ENCODE data around the gene PRC1.
"Not testable (repeated sequence)": the region's sequence is repeated elsewhere in the genome, so short reads cannot be mapped to it uniquely, and the experiment has no call there.

PRC1 gene, protein sequence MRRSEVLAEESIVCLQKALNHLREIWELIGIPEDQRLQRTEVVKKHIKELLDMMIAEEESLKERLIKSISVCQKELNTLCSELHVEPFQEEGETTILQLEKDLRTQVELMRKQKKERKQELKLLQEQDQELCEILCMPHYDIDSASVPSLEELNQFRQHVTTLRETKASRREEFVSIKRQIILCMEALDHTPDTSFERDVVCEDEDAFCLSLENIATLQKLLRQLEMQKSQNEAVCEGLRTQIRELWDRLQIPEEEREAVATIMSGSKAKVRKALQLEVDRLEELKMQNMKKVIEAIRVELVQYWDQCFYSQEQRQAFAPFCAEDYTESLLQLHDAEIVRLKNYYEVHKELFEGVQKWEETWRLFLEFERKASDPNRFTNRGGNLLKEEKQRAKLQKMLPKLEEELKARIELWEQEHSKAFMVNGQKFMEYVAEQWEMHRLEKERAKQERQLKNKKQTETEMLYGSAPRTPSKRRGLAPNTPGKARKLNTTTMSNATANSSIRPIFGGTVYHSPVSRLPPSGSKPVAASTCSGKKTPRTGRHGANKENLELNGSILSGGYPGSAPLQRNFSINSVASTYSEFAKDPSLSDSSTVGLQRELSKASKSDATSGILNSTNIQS

DNA sequence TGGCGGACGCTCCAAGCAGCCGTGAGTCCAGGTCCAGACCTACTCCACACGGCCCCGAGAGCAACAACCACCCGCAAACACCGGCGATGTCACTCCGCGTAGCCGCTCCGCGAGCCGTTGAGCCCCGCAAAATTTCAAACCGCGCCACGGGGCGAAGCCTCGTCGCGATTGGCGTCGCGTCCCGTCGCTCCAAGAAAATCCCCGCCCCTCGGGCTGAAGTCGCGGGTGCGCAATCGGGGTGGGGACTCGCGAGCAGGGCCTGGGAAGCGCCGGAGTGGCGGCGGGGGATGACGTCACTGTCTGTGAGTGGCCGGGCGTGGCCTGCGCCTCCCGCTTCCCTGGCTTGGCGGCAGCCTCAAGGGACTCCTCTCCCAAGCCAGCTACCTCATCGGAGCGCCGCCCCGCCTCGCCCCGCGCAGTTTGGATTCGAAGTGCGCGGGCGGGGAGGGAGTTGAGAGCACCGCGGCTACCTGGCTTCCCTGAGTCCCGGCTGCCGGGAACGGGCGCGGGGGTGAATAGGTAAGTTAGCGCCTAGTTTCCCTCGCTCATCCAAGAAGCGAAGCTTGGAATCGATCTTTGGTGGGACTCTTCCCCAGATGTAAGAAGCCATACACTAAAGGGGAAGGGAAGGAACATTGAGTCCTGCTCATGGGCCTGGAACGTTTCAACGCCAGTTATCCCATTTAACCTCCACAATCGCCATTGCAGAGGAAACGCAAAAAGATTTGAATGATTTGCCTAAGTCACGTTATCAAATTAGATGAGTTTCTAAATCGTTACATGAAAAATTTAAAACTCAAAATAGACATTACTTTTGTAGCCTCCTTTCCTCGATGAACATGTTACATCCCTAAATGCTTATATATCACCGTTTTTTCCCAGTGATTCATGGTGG lies at the start of gene PRC1:
PRC1 (minus strand) TSS at position 119 of the 895 bp plus-strand sequence; CDS start at position 1, 118 bp downstream.
- peak; percentile 98 for DNase-seq (ENCODE audit: low read depth)

DNA sequence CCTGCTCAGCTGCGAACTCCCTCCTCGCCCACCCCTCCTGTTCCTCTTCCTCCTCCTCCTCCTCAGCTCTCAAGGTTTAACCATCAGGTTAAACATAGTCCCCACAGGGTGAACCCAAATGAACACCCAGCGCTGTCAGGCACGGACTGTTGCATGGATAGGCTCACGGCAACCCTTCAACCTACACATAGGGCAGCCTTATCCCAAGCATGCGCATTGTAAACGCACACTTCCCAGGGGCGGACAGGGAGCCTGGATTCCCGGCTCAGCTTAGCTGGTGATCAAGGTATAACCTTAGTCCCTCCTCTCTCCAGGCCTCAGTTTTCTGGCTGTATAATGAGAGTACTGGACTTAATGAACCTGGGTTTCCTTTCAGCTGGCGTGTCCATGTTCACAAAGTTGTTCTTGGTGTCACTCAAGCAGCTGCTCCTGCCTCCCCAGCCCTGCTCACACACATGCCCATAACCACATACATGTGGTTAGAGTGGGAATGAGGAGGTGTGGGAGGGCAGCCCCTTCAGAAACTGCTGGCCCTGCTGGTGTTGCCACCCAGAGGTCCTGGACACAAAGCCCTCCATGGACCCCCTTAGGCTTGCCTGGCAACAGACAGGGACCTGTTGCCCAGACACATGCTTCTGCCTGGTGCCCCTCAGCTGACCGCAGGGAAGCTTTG lies 49.0 kb upstream of the PRC1 start:
- no peak for DNase-seq (ENCODE audit: low read depth)

DNA sequence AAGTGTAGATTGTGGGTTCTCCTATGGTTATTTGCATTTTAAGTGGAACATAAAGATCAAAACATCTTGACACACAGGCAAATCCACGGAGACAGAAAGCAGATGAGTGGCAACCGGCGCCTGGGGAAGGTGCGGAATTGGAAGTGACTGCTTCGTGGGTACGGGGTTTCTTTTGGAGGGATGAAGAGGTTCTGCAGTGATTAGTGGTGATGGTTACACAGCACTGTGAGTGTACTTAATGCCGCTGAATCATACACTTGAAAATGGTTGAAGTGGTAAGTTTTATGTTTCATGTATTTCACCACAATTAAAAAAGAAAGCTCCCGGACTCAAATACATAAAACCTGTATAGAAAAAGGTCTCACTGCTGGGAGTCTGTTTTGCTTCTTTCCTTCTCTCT lies 46.5 kb upstream of the PRC1 start:
- DNase-seq (ENCODE audit: low read depth), result no peak

DNA sequence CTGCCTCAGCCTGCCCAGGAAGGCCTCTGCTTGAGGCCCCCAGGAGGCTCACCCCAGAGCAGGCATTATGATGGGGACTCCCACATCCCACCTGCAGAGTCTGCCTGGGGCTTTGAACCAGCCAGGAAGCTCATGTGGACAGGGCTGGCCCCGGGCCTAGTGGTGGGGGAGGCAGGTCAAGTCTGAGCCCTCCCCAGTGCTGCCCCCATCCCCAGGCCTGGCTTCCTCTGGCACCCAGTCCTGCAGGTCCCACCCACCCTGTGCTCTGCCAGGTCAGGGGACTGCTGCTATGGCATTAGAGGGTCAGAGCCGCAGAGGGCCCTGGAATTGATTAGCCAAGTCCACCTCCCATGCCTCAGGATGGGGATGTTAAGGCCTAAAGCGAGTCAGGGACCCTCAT lies 45.7 kb upstream of the PRC1 start:
- DNase-seq (ENCODE audit: low read depth), result no peak

DNA sequence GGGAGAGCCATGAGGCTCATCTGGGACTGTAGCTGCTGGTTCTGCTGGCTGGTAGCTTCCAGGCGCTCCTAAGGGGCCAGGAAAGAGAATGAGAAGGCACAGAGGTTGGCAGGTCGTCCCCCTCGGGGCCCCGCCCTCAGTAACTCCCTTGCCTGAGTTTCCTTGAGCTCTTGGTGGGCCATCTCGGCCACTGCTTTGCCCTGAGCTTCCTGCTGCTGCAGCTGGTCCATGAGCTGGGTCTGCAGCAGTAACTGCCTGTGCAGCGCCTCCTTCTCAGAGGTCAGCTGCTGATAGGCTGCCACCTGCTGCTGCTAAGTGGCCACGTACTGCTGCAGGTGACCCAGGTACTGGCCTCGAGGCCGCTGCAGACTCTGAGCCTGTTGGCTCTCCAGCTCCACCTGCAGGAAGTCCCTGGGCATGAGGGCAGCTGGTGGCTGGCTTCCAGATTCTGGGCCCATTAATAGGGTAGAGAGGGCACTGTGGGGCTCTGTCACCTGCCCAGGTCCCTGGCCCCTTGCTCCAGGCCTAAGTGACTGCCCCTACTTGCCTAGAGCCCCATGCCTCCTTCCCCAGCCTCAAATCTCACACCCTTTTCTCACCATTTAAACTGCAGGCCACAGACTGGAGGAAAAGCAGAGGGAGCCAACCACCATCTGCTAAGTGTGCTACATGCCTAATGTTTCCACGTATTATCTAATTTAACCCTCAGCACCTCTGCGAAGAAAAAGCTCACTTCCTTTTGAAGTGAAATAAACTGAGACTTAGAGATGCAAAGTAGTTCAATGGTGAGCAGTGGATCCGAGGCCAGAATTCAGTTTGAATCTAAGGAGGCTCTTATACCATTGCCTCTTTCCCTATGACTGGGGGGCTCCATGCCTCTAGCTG lies 38.8 kb upstream of the PRC1 start:
- DNase-seq (ENCODE audit: low read depth), result no peak

DNA sequence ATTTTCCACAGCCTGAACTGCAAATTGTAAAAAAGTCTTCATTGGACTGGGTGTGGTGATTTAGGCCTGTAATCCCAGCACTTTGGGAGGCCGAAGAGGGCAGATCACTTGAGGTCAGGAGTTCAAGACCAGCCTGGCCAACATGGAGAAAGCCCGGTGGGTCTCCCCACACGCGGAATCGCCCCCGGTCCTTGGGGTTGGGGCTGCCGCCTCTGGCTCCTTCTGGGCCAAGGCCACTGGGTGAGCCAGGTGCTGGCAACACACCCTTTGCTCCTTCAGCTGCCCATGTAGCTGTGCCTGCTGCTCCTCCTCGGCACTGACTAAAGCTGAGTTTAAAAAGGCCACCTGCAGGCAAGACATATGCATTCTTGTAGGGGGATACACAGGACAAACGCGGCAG lies 37.5 kb upstream of the PRC1 start:
- DNase-seq (ENCODE audit: low read depth), result no peak

DNA sequence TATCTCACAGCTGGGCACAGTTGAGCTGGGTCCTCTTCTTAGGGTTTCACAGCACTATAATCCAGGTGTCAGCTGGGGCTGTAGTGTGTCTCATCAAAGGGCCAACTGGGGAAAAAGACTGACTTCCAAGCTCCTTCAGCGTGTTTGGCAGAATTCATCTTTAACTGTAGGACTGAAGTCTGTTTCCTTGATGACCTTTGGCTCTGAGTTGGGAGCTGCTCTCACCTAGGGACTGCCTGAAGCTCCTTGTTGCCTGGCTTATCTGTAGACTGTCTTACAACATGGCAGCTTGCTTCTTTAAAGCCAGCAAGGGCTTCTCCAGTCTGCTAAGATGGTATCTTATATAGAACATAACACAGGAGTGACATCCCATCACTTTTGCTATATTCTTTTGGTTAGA lies 33.3 kb upstream of the PRC1 start:
- DNase-seq (ENCODE audit: low read depth), result no peak

DNA sequence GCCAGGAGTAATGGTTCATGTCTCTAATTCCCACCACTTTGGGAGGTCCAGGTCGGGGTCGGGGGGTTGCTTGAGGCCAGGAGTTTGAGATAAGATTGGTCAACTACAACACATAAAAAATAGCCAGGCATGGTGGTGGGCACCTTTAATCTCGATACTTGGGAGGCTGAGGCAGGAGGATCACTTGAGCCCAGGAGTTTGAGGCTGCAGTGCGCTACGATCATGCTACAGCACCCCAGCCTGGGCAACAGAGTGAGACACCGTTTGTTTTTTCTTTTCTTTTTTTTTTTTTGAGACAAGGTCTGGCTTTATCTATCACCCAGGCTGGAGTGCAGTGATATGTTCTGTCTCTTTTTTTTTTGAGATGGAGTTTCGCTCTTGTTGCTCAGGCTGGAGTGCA lies 29.4 kb upstream of the PRC1 start:
- DNase-seq (ENCODE audit: low read depth), result no peak

DNA sequence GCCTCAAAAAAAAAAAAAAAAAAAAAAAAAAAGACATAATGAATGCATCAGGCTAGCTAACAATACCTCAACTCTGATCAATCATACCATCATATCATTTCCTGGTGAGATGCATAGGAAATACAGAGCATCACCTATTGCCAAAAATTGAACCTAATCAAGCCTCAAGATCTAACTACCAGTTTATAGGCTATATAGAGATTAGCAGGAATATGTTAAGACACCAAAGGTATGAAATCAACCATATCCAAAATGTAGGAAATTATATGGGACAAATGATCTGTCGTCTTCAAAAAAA lies 28.4 kb upstream of the PRC1 start:
- no peak for DNase-seq (ENCODE audit: low read depth)

DNA sequence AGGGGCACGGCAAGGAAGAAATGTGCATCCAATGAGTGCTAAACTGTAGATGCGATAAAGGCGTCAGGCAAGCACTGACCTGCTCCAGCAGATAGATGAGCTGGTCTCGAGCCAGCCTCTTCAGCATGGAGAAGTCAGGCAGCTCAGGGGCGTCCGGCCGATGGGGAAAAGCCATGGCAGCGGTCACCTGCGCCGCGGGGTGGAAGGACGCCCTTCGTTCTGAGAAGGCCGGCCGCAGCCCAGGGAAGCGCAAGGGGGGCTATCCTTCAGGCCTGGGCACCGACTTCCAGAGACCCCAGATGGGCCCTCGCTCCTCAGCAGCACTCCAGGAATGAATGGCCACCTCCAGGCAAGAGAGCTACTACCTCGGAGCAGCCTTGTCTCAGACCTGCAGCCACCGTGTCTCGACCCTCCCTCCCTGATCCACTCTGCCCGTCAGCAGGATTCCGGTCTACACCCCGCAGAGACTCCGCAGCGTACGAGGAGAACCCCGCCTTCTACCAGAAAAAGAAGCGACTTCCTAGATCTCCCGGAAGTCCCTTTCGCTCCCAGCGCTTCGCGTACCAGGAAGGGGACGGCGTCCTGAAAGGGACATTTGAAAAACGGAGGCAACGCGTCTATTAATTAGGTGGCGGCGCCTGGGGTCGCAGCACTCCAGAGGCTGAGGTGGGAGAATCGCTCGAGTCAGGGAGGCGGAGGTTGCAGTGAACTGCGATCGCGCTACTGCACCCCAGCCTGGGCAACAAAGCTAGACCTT lies 27.9 kb upstream of the PRC1 start, which contains the start of gene VPS33B:
VPS33B (minus strand) TSS at position 520 of the 757 bp plus-strand sequence; CDS start at position 175, 345 bp downstream.
- peak; percentile 83 for DNase-seq (ENCODE audit: low read depth)

DNA sequence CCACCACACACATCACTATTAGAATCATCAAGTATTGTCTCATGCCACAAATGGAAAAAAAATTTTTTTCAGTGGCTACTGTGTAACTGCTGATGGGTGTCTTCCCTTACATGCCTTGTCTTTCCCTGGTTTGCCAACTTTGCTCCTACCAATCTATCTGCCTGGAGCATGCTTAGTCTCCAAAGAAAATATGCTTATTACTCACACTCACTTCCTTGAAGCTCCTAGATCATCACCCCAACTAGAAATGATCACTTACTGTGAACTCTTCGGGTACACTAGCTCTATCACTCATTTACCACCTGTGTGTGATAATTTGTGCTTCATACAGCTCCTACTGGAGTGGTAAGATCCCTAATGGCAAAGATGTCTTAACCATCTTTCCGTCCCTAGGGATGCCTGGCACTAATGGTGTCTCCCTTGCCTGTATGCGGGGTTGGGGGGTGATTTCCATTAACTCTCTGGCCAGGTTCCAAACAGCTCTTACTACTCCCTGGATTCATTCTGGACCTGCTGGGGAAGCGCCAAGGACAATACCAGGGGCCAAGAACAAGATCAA lies 27.3 kb upstream of the PRC1 start:
- peak; percentile 8 for DNase-seq (ENCODE audit: low read depth)

DNA sequence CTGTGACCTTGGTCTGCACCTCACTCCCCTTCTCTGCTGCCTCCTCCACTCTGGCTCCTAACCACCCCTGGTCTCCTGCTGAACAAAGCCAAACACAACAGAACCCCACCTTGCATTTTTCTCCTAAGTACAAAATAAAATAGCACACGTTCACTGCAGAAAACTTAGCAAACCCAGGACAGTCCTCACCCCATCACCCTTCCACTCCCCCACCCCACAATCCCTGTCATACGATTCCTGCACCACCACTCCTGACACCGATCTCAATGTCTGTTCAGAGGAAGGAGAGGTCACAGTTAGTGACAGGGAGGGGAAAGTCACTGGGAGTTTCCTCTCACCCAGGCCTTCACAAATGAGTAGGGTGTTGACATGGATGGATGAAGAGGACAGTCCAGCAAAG lies 23.8 kb upstream of the PRC1 start:
- DNase-seq (ENCODE audit: low read depth), result no peak

DNA sequence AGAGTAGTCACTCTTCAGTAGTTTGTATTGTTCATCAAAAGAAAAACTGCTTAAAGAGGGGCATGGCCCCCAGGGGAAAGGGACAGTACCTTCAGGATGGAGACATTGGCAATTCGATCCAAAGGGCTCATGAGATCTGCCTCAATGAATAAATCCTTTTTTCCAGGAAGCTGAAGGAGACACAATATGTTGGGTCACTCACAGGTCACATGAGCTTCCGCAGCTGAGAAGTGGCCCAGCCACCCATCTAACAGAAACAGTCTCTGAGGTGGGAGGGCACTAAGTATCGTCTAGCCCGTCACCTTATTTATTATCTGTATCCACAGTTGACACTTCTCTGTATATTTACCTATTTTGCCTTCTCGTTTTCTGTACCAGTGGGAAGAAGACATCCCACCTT lies 23.4 kb upstream of the PRC1 start:
- no peak for DNase-seq (ENCODE audit: low read depth)

DNA sequence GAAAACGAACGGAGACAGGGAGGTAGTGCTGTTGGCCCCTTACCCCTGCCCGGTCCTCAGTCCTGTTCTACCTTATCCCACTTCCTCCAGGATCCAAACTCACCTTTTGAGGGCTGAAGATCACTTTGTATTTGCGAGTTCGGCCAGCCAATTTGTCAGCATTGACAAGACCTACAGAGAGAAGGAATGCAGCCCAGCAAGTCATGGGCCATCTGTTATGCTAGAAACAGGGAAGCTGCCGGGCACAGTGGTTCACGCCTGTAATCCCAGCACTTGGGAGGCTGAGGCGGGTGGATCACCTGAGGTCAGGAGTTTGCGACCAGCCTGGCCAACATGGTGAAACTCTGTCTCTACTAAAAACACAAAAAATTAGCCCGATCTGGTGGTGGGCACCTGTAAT lies 19.4 kb upstream of the PRC1 start:
- DNase-seq (ENCODE audit: low read depth), result not testable (repeated sequence)

DNA sequence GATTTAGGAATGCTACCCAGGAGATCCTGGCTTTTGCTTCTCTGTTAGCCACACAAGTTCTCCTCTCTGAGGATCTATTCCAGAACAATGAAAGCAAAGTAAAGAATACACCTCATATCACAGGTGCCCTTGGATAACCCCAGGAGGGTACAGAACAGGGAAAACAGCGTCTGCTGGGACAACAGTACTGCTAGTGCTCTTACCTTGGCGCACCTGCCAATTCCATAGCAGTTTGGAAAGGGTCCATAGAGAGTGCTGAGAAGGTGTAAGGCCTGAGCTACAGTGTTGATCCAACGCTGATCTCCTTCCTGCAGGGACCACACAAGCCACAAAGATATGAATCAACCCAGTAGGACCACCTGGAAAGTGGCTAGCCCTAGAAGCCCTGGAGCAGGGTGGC lies 12.9 kb upstream of the PRC1 start:
- DNase-seq (ENCODE audit: low read depth), result no peak

DNA sequence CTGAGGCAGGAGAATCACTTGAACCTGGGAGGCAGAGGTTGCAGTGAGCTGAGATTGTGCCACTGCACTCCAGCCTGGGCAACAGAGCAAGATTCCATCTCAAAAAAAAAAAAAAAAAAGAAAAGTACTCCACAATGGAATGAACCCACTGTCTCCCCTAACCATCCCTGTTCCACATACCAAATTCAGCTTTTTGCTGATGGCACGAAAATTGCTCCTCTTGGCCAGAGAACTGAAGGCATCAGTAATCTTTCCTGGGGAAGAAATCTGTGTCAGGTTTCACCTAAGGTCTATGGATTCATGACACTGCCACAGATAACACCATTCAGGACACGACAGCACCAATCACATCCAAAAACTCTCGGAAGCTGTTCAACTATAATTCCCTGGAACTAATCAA lies 6.9 kb upstream of the PRC1 start:
- no peak for DNase-seq (ENCODE audit: low read depth)

DNA sequence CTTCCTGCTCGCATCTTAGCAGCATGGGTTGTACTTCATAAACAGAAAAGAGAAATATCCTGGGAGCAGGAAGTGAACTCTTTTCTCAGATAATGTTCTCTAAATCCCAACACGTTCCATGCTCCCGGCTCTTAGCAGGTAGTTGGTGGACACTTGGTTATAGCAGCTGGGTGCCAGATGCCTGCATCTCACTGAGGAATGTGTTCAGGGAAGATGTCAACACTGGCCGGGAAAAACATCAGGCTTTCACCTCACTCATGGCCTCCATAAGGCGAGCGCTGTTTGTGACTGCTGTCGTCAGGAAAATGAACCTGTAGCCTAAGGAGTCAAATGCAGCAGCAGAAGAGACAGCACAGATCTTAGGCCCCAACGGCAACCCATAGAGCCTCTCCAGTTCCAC lies 4.4 kb upstream of the PRC1 start:
- no peak for DNase-seq (ENCODE audit: low read depth)

DNA sequence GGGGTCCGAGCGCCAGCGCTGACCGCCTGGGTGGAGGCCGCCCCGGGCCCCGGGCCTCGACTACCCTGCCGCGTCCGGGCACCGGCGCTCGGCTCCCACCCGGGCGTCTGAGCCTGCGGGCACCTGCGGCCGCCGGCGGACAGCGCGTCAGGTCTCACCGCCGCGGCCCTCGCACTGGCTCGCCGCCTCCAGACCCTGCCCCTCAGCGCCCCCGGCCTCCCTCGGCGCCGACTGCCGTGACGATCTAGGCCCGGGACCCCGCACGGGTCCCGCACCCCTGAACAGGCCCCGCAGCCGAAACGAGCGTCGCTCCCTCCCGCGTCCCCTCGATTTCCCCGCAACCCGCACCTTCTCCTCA lies 297 bp downstream of the PRC1 start:
- DNase-seq (ENCODE audit: low read depth), result no peak

DNA sequence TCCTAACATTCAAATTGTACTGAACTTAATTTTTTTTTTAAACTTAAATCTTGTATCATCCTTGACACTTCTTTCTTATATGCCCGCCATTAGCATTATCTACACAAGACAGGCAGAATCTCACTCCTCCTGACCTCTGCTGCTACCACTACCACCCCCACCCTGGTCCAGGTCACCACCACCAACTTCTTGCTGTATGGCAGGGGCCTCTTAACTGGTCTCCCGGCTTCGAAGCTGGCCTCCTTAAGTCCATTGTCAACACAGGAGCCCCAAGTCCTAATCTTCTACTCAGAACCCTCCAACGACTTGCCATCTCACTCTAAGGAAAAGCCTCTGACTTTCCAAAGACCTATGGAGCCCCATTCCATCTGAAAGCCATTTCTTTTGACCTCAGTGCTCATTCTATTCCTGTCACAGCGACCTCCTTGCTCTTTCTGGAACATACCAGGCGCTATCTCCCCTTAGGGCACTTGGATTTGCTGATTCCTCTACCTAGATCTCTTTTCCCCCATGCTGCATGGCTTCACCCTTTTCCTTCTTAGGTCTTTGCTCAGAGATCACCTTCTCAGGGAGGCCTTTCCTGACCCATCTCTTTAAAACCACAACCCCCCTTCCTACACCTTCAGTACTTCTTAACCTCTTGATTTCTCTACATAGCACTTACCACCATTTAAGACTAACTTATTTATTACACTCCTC lies 2.6 kb downstream of the PRC1 start:
- no peak for DNase-seq (ENCODE audit: low read depth)

DNA sequence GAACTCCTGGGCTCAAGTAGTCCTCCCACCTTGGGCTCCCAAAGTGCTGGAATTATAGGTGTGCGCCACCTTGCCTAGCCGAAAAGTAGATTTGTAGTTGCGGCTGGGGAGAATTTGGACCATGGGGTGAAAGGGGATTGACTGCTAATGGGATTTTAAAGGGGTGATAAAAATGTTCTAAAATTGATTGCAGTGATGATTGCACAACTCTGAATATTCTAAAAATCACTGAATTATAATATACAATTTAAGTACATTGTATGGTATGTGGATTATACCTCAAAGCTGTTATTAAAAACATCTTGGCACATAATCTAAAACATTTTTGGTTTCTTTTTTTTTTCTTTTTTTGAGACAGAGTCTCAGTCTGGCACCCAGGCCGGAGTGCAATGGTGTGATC lies 3.9 kb downstream of the PRC1 start:
- DNase-seq (ENCODE audit: low read depth), result no peak
